H9 (cell line): ENCODE data around the gene PDZD8. TPM values are rescaled to one million over a fixed set of nuclear protein-coding genes. Genes with fewer than 3 reads are reported as not detected.

Experiments
- DNase-seq: peaks from one replicate; pipeline ENCODE4 v3.0.0-alpha.2; 2017
- H2AFZ ChIP-seq: one replicate; pipeline ENCODE4 v1.6.1; 2013; ENCODE audit warnings: mild to moderate bottlenecking, low read length, control low read depth, moderate library complexity
- H2AK5ac ChIP-seq: 2 replicates; pipeline ENCODE4 v1.6.1; 2013; ENCODE audit warnings: low read length, control low read depth, mixed read lengths; ENCODE audit not compliant: insufficient read length
- H2BK120ac ChIP-seq: one replicate; pipeline ENCODE4 v1.6.1; 2013; ENCODE audit warnings: low read depth, mild to moderate bottlenecking, low read length, control low read depth, inconsistent platforms; ENCODE audit not compliant: poor library complexity, severe bottlenecking
- H2BK12ac ChIP-seq: 2 replicates; pipeline ENCODE4 v1.6.1; 2013; ENCODE audit warnings: low read length, control low read depth, mixed read lengths, low read depth; ENCODE audit not compliant: insufficient read length
- H2BK15ac ChIP-seq: 2 replicates; pipeline ENCODE4 v1.6.1; 2013; ENCODE audit warnings: low read depth, low read length, control low read depth
- H2BK20ac ChIP-seq: one replicate; pipeline ENCODE4 v1.6.1; 2013; ENCODE audit warnings: low read depth, mild to moderate bottlenecking, low read length, control low read depth, inconsistent platforms; ENCODE audit not compliant: poor library complexity, severe bottlenecking
- H2BK5ac ChIP-seq: 2 replicates; pipeline ENCODE4 v1.6.1; 2013; ENCODE audit warnings: low read length, control low read depth, mixed read lengths; ENCODE audit not compliant: insufficient read length
- H3K14ac ChIP-seq: 2 replicates; pipeline ENCODE4 v1.6.1; 2013; ENCODE audit warnings: low read length, control low read depth; ENCODE audit not compliant: insufficient read depth
- H3K18ac ChIP-seq: 2 replicates; pipeline ENCODE4 v1.6.1; 2013; ENCODE audit warnings: low read depth, mild to moderate bottlenecking, mixed read lengths, low read length, control low read depth; ENCODE audit not compliant: insufficient read length
- H3K23ac ChIP-seq: 2 replicates; pipeline ENCODE4 v1.6.1; 2013; ENCODE audit warnings: low read length, control low read depth, mixed read lengths, low read depth; ENCODE audit not compliant: insufficient read length
- H3K23me2 ChIP-seq: 2 replicates; pipeline ENCODE4 v1.6.1; 2013; ENCODE audit warnings: low read depth, mild to moderate bottlenecking, mixed read lengths, low read length, control low read depth; ENCODE audit not compliant: insufficient read length, poor library complexity, severe bottlenecking
- H3K27ac ChIP-seq: 2 replicates; pipeline ENCODE4 v1.5.1; 2013; ENCODE audit warnings: low read length, control low read depth, mixed read lengths, low read depth; ENCODE audit not compliant: insufficient read length
- H3K27me3 ChIP-seq: 2 replicates; pipeline ENCODE4 v1.6.1; 2013; ENCODE audit warnings: low read length, control low read depth, inconsistent platforms; ENCODE audit not compliant: insufficient read depth
- H3K4ac ChIP-seq: 2 replicates; pipeline ENCODE4 v1.6.1; 2013; ENCODE audit warnings: low read depth, mild to moderate bottlenecking, control low read depth, inconsistent platforms, low read length, moderate library complexity
- H3K4me1 ChIP-seq: 2 replicates; pipeline ENCODE4 v1.6.1; 2013; ENCODE audit warnings: low read length, control low read depth, inconsistent platforms; ENCODE audit not compliant: insufficient read depth
- H3K4me2 ChIP-seq: 2 replicates; pipeline ENCODE4 v1.6.1; 2013; ENCODE audit warnings: low read length, control low read depth, mixed read lengths; ENCODE audit not compliant: insufficient read length, insufficient read depth
- H3K56ac ChIP-seq: 2 replicates; pipeline ENCODE4 v1.6.1; 2013; ENCODE audit warnings: low read depth, mild to moderate bottlenecking, mixed read lengths, low read length, control low read depth; ENCODE audit not compliant: insufficient read length
- H3K79me1 ChIP-seq: 2 replicates; pipeline ENCODE4 v1.6.1; 2013; ENCODE audit warnings: low read depth, mild to moderate bottlenecking, moderate library complexity, low read length, control low read depth, inconsistent platforms; ENCODE audit not compliant: insufficient read depth, poor library complexity, severe bottlenecking
- H3K79me2 ChIP-seq: 2 replicates; pipeline ENCODE4 v1.6.1; 2013; ENCODE audit warnings: low read length, control low read depth, inconsistent platforms; ENCODE audit not compliant: insufficient read depth
- H3K9ac ChIP-seq: 2 replicates; pipeline ENCODE4 v1.6.1; 2013; ENCODE audit warnings: low read length, control low read depth, mixed read lengths; ENCODE audit not compliant: insufficient read length; ENCODE audit errors: extremely low read depth
- H3K9me3 ChIP-seq: one replicate; pipeline ENCODE4 v1.6.1; 2013; ENCODE audit warnings: low read depth, low read length, inconsistent platforms; ENCODE audit not compliant: control insufficient read depth
- H3T11ph ChIP-seq: one replicate; pipeline ENCODE4 v1.6.1; 2013; ENCODE audit warnings: mild to moderate bottlenecking, low read length, control low read depth, inconsistent platforms
- H4K20me1 ChIP-seq: one replicate; pipeline ENCODE4 v1.6.1; 2013; ENCODE audit not compliant: control insufficient read depth, insufficient read length, insufficient read depth
- H4K5ac ChIP-seq: 2 replicates; pipeline ENCODE4 v1.6.1; 2013; ENCODE audit warnings: low read depth, mild to moderate bottlenecking, mixed read lengths, low read length, control low read depth; ENCODE audit not compliant: insufficient read length
- H4K8ac ChIP-seq: replicated peaks from 2 replicates; pipeline ENCODE4 v1.6.1; 2013; ENCODE audit warnings: low read length, control low read depth, mixed read lengths, low read depth; ENCODE audit not compliant: insufficient read length
- H4K91ac ChIP-seq: 2 replicates; pipeline ENCODE4 v1.6.1; 2013; ENCODE audit warnings: low read depth, mild to moderate bottlenecking, moderate library complexity, mixed read lengths, low read length, control low read depth; ENCODE audit not compliant: insufficient read length
- H3K27ac Mint-ChIP-seq, 3 experiments: 2 replicates in 2 of 3; 3 replicates in 1 of 3; pipeline ENCODE4 v1.8.0; 2020 to 2021; ENCODE audit warnings: mixed read lengths in 3 of 3, mild to moderate bottlenecking in 1 of 3, moderate library complexity in 1 of 3
- H3K27me3 Mint-ChIP-seq: 2 replicates; pipeline ENCODE4 v1.8.0; 2021; ENCODE audit warnings: low read depth, mild to moderate bottlenecking, moderate library complexity, mixed read lengths
- H3K36me3 Mint-ChIP-seq, 3 experiments: 2 replicates in 2 of 3; 3 replicates in 1 of 3; pipeline ENCODE4 v1.8.0; 2020 to 2021; ENCODE audit warnings: low read depth in 3 of 3, mixed read lengths in 3 of 3; ENCODE audit not compliant: insufficient read depth in 1 of 3
- H3K4me1 Mint-ChIP-seq, 2 experiments: 2 replicates each; pipeline ENCODE4 v1.8.0; 2020; ENCODE audit warnings: mixed read lengths in 2 of 2
- H3K4me3 Mint-ChIP-seq, 2 experiments: 2 replicates in 1 of 2; 3 replicates in 1 of 2; pipeline ENCODE4 v1.8.0; 2020 to 2021; ENCODE audit warnings: mild to moderate bottlenecking in 2 of 2, mixed read lengths in 2 of 2, moderate library complexity in 1 of 2
- H3K9me3 Mint-ChIP-seq, 2 experiments: 2 replicates in 1 of 2; 3 replicates in 1 of 2; pipeline ENCODE4 v1.8.0; 2020; ENCODE audit warnings: mild to moderate bottlenecking in 2 of 2, mixed read lengths in 2 of 2, moderate library complexity in 1 of 2
- CTCF ChIP-seq: fragments of 200-600 bp; sonication (generic); conservative IDR thresholded peaks from 3 replicates; pipeline ENCODE4 v1.8.0; 2021; ENCODE audit warnings: antibody characterized with exemption, mild to moderate bottlenecking
- WGBS: extraction: QIAGEN DNeasy Blood & Tissue Kit; methylation state at CpG from one replicate; pipeline ENCODE4 v1.1.7; 2013; ENCODE audit warnings: missing lambda C conversion rate, low lambda C conversion rate, mixed read lengths; ENCODE audit not compliant: insufficient read length; ENCODE audit errors: extremely low coverage; 5-methylcytosine and 5-hydroxymethylcytosine counted together
- total RNA-seq: library from RNA; stranded (reverse); gene quantifications from 2 replicates; pipeline ENCODE4 v1.2.1, GENCODE V29; 2021

The PDZD8 gene
- total RNA-seq, 1 experiment from 2014 or later = 38.2 TPM

- no peak for DNase-seq
- H3K36me3 Mint-ChIP-seq = peaks cover 2 to 9% (median 7%) of the 10 kb centered on the region in 3 experiments; a peak in 4 of 7 replicates
- no peak overlapping the region for H3K14ac ChIP-seq
- no peak overlapping the region for H3K4me2 ChIP-seq
- no peak overlapping the region for H2BK120ac ChIP-seq
- no peak overlapping the region for H2BK12ac ChIP-seq
- no peak overlapping the region for H3K9ac ChIP-seq
- no peak for TF ChIP-seq CTCF
- H3K4me1 Mint-ChIP-seq = peaks cover 18 to 36% of the 10 kb centered on the region in 2 experiments
- H4K8ac ChIP-seq = no peak overlapping the region
- H3T11ph ChIP-seq = no peak overlapping the region
- WGBS = no CpG with 5 or more reads among the region's 2 CpGs
- H3K4ac ChIP-seq = no peak overlapping the region
- no peak overlapping the region for H3K4me3 Mint-ChIP-seq
- H3K27ac ChIP-seq = no peak overlapping the region
- no peaks in the 10 kb centered on the region for H3K27me3 ChIP-seq
- H2BK5ac ChIP-seq = no peak overlapping the region
- H2AK5ac ChIP-seq = no peak overlapping the region
- no peaks in the 10 kb centered on the region for H3K9me3 Mint-ChIP-seq
- peaks cover 11% of the 10 kb centered on the region for H3K79me1 ChIP-seq
- no peak overlapping the region for H4K91ac ChIP-seq
- no peaks in the 10 kb centered on the region for H3K9me3 ChIP-seq
- H3K23ac ChIP-seq = no peak overlapping the region
- no peaks in the 10 kb centered on the region; the same call in 1 of the 2 replicates for H3K4me1 ChIP-seq
- H2BK15ac ChIP-seq = no peak overlapping the region
- H3K56ac ChIP-seq = no peak overlapping the region
- H3K18ac ChIP-seq = no peak overlapping the region
- no peak overlapping the region for H3K27ac Mint-ChIP-seq
- H3K23me2 ChIP-seq = no peaks in the 10 kb centered on the region
- H3K27me3 Mint-ChIP-seq = no peaks in the 10 kb centered on the region
- H4K20me1 ChIP-seq = no peaks in the 10 kb centered on the region
- no peak overlapping the region for H2BK20ac ChIP-seq
- no peak overlapping the region for H4K5ac ChIP-seq
- H3K79me2 ChIP-seq = peaks cover 23% of the 10 kb centered on the region; the same call in 1 of the 2 replicates
- no peak overlapping the region for H2AFZ ChIP-seq
These were observed 9.6 kb downstream of the PDZD8 start for GRCh38 chr10:117365612-117366011.
